ENCODE data around the gene SIRPB2. TPM values are rescaled to one million over a fixed set of nuclear protein-coding genes. Genes with fewer than 3 reads are reported as not detected.

Gene SIRPB2
- total and polyA plus RNA-seq, 2 of the 4 experiments (the other 2 are of a cell fraction), result not detected

GRCh38 chr20:1446536-1446935 is 44.7 kb downstream of the SIRPB2 start:
- Histone ChIP-seq H3K9me1 (ENCODE audit: insufficient read depth, low read length) (no peaks in the 10 kb centered on the region), H3K36me3 (ENCODE audit: control insufficient read depth, insufficient read depth, low read length) (peaks cover 76% of the 10 kb centered on the region), H2BK20ac (ENCODE audit: low read depth, low read length) (no peak overlapping the region), H2AK9ac (replicated peaks; ENCODE audit: low read depth, low read length, poor library complexity) (no peak overlapping the region), H3K56ac (ENCODE audit: extremely low read depth, insufficient read depth, low read length) (no peak overlapping the region), H4K91ac (ENCODE audit: insufficient read depth, low read depth, low read length) (no peak overlapping the region), H3K18ac (ENCODE audit: low read depth, low read length) (no peak overlapping the region), H2BK120ac (ENCODE audit: low read depth, low read length) (no peak overlapping the region), H3K14ac (replicated peaks; ENCODE audit: low read depth, low read length) (no peak overlapping the region), H2AK5ac (ENCODE audit: low read depth, low read length) (no peak overlapping the region), H3K4ac (ENCODE audit: low read depth, low read length) (no peak overlapping the region), H3K4me1 (ENCODE audit: control insufficient read depth, insufficient read depth, low read length) (no peaks in the 10 kb centered on the region), H4K8ac (ENCODE audit: low read depth in 2 of 2, low read length in 2 of 2) (no peak overlapping the region), H3K27me3 (ENCODE audit: control insufficient read depth, insufficient read depth, low read length) (no peaks in the 10 kb centered on the region), H3K79me1 (ENCODE audit: low read depth in 1 of 2, low read length in 2 of 2) (peaks cover 0 to 6% of the 10 kb centered on the region in 2 experiments; a peak in 1 of 4 replicates), H3K9me3 (ENCODE audit: control insufficient read depth, insufficient read depth, low read length) (peaks cover 7% of the 10 kb centered on the region), H4K20me1 (ENCODE audit: insufficient read depth, low read length) (no peaks in the 10 kb centered on the region), H2AFZ (replicated peaks; ENCODE audit: low read length, poor library complexity) (no peak overlapping the region), H4K5ac (ENCODE audit: low read depth, low read length) (no peak overlapping the region), H3K4me3 (ENCODE audit: insufficient read depth, low read depth, low read length) (no peak overlapping the region), H3K9ac (ENCODE audit: low read depth, low read length) (no peak overlapping the region), H2BK15ac (ENCODE audit: low read depth, low read length) (no peak overlapping the region), H3K4me2 (ENCODE audit: low read depth, low read length) (no peak overlapping the region), H3K27ac (ENCODE audit: insufficient read depth, low read length) (no peak overlapping the region), H3K23ac (ENCODE audit: low read depth, low read length) (no peak overlapping the region), H2BK5ac (ENCODE audit: low read depth, low read length, poor library complexity, severe bottlenecking) (no peak overlapping the region)
- ChIA-PET POLR2A (ENCODE audit: unreplicated experiment) (no interaction called here), CTCF (no interaction called here)
- TF ChIP-seq CTCF (conservative IDR thresholded peaks at IDR 0.05; ENCODE audit: low read depth, low read length), result no peak
- no peak for TF ChIP-seq USF2 (IDR thresholded peaks at IDR 0.05; ENCODE audit: low read depth, low read length)
- no peak for TF ChIP-seq RFX5 (IDR thresholded peaks at IDR 0.05; ENCODE audit: low read depth, low read length)
- TF ChIP-seq, protein P1, sequence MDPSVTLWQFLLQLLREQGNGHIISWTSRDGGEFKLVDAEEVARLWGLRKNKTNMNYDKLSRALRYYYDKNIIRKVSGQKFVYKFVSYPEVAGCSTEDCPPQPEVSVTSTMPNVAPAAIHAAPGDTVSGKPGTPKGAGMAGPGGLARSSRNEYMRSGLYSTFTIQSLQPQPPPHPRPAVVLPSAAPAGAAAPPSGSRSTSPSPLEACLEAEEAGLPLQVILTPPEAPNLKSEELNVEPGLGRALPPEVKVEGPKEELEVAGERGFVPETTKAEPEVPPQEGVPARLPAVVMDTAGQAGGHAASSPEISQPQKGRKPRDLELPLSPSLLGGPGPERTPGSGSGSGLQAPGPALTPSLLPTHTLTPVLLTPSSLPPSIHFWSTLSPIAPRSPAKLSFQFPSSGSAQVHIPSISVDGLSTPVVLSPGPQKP (IDR thresholded peaks at IDR 0.05; ENCODE audit: borderline replicate concordance, low read depth, low read length), result no peak
- BruUV-seq (replicated peaks), result no TSS peak
- in situ Hi-C loops (cut with MboI; ENCODE audit: low sequenced_read_pairs) (loop anchor here (10.0 kb wide), 1 partner anchor 322 kb away; no protein-coding TSS in a partner anchor), intact Hi-C loops (cut with micrococcal nuclease) (no loop called here), dilution Hi-C loops (cut with HindIII; ENCODE audit: low sequenced_read_pairs, unreplicated experiment) (no loop called here)
- 100% methylated on average over 1 of the region's 1 CpG; no CpG with 5 or more reads in 1 of the 2 experiments for WGBS, 2 experiments (ENCODE audit: extremely low coverage in 2 of 2, insufficient read length in 1 of 2)
- DNase-seq (no peak), ATAC-seq (ENCODE audit: low read depth) (no peak)
